HEK293 (cell line): ENCODE data around the gene IGFLR1.

ENCODE experiments used
- MZF1 ChIP-seq: fragments of 450-650 bp; formaldehyde crosslinking; IDR thresholded peaks from 2 replicates; pipeline ENCODE4 v1.5.1; 2017; ENCODE audit warnings: missing biosample characterization, missing genetic modification characterization, borderline replicate concordance
- ZNF114 ChIP-seq: fragments of 450-650 bp; formaldehyde crosslinking; IDR thresholded peaks from 2 replicates; pipeline ENCODE4 v1.5.0; 2017; ENCODE audit warnings: missing biosample characterization, missing genetic modification characterization
- TF ChIP-seq, protein P1 (sequence below): fragments of 450-650 bp; formaldehyde crosslinking; IDR thresholded peaks from 2 replicates; pipeline ENCODE4 v1.5.1; 2016; ENCODE audit warnings: missing biosample characterization, missing genetic modification characterization, borderline replicate concordance

DNA sequence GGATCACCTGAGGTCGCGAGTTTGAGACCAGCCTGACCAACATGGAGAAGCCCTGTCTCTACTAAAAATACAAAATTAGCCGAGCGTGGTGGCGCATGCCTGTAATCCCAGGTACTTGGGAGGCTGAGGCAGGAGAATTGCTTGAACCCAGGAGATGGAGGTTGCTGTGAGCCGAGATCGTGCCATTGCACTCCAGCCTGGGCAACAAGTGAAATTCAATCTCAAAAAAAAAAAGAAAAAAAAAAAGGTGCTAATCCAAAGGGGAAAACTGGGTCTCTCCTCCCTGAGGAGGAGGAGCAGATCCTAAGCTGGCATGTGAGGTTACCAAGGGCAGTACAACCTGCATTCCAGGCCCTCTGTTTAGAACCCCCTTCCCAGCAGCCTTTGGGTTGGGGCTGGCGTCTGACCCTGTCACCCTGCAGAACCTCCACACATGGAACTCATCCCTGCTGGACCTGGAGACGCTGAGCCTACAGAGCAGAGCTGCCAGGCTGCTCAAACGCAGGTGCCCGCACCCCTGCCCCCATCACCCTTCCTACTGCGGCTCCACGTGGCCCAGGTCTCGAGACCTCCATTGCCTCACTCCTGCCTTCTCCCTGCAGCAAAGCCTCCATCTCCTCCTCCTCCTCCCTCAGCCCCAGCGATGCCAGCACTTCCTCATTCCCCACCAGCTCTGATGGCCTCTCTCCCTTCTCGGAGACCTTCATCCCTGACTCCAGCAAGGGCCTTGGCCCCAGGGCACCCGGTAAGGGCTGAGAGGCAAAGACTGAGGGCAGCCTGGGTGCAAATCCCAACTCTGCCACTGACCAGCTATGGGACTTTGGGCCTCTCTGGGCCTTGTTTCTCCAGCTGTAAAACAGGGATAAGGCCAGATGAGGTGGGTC lies 22.4 kb upstream of the IGFLR1 start:
- TF ChIP-seq, protein P1, sequence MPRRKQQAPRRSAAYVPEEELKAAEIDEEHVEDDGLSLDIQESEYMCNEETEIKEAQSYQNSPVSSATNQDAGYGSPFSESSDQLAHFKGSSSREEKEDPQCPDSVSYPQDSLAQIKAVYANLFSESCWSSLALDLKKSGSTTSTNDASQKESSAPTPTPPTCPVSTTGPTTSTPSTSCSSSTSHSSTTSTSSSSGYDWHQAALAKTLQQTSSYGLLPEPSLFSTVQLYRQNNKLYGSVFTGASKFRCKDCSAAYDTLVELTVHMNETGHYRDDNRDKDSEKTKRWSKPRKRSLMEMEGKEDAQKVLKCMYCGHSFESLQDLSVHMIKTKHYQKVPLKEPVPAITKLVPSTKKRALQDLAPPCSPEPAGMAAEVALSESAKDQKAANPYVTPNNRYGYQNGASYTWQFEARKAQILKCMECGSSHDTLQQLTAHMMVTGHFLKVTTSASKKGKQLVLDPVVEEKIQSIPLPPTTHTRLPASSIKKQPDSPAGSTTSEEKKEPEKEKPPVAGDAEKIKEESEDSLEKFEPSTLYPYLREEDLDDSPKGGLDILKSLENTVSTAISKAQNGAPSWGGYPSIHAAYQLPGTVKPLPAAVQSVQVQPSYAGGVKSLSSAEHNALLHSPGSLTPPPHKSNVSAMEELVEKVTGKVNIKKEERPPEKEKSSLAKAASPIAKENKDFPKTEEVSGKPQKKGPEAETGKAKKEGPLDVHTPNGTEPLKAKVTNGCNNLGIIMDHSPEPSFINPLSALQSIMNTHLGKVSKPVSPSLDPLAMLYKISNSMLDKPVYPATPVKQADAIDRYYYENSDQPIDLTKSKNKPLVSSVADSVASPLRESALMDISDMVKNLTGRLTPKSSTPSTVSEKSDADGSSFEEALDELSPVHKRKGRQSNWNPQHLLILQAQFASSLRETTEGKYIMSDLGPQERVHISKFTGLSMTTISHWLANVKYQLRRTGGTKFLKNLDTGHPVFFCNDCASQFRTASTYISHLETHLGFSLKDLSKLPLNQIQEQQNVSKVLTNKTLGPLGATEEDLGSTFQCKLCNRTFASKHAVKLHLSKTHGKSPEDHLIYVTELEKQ (tag by site-specific recombination): no peak
- TF ChIP-seq MZF1: no peak
- TF ChIP-seq ZNF114: no peak
